ENCODE results near the gene SERPING1.
"Not testable (repeated sequence)": the region's sequence is repeated elsewhere in the genome, so short reads cannot be mapped to it uniquely, and the experiment has no call there.

SERPING1 gene

DNA sequence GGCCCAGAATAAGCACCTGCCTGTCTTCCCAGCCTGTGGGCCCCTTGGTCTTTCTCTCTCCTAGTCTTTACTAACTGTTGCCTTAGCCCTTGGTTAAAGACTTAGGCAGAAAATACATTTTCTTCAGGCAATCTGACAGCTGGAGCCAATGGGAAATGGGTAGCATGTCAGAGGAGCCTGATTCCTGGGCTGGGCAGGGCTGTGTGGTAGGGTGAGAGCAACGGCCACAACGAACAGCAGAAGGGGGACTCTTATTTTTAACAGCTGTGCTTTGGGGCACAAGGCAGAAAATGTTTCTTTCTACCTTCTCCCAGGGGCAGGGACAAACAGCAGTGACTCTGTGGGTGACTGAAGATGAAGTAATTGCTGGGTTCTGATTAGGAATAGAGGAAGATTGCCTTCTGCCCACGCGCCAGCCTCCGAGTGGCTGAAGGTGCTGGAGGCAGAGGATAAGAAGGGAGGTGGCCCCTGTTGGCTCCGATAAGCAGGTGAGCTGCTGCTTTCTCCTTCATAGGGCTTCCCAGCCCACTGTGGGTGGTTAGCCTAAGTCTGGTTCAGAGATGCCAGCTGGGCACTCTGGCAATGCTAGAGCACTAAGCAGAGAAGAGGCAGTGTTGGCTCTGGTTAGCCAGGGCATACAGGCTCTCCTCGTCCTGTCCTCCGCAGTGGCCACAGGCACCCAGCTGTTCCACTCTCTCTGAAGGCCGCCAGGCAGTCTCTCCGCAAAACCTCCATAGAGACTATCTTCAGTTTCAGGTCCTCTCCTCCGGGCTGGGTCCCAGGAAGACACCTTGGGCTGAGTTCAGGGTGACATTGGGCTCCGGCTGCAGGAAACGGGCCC lies 50.7 kb downstream of the SERPING1 start:
- no peak for DNase-seq (ENCODE audit: low spot score)
- TF ChIP-seq, protein P1, sequence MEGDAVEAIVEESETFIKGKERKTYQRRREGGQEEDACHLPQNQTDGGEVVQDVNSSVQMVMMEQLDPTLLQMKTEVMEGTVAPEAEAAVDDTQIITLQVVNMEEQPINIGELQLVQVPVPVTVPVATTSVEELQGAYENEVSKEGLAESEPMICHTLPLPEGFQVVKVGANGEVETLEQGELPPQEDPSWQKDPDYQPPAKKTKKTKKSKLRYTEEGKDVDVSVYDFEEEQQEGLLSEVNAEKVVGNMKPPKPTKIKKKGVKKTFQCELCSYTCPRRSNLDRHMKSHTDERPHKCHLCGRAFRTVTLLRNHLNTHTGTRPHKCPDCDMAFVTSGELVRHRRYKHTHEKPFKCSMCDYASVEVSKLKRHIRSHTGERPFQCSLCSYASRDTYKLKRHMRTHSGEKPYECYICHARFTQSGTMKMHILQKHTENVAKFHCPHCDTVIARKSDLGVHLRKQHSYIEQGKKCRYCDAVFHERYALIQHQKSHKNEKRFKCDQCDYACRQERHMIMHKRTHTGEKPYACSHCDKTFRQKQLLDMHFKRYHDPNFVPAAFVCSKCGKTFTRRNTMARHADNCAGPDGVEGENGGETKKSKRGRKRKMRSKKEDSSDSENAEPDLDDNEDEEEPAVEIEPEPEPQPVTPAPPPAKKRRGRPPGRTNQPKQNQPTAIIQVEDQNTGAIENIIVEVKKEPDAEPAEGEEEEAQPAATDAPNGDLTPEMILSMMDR (IDR thresholded peaks at IDR 0.05; ENCODE audit: extremely low read depth, missing control alignments) = no peak

DNA sequence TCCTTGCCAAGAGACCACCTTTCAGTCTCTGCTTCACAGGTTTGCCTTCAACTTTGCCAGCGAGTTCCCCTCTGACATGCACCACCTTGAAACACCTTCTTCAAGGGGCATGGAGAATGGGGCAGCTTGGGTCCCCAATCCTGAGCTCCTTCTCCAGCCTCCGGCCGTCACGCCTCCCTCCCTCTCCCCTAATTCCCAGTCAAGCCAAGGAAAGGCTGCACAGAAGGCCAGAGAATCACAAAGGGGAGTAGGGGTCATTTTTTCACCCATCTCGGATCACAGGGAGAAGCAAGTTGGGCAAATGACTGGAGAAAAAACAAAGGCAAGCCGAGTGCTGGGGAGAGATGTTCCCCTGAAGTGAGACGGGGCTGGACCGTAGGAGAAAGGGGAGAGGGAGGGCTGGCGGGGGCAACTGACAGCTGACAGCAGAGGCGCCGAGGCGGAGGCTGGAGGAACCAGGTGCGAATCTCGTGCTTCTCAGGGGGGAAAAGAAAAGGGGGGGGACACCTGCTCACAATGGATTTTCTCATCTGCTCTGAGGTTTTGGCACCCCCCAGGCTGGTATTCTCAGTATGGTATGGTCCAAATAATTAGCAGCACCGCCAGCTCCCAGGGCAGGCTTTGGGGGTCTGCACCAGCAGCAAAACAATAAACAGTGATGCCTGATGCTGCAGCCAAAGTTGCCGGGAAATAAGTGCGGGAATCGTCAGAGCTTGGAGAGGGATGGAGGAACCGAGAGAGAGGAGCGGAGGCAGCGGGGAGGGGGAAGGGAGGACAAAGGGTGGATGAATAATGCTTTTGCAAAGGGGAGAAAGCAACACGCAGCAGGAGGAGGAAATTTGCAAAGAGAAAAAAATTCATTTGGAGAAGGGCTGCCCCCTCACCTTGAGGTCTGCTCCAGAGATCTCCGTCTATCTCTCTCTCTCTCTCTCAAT lies 51.6 kb downstream of the SERPING1 start:
- TF ChIP-seq, protein P1 (IDR thresholded peaks at IDR 0.05; ENCODE audit: extremely low read depth, missing control alignments) = no peak
- DNase-seq (ENCODE audit: low spot score) = no peak

DNA sequence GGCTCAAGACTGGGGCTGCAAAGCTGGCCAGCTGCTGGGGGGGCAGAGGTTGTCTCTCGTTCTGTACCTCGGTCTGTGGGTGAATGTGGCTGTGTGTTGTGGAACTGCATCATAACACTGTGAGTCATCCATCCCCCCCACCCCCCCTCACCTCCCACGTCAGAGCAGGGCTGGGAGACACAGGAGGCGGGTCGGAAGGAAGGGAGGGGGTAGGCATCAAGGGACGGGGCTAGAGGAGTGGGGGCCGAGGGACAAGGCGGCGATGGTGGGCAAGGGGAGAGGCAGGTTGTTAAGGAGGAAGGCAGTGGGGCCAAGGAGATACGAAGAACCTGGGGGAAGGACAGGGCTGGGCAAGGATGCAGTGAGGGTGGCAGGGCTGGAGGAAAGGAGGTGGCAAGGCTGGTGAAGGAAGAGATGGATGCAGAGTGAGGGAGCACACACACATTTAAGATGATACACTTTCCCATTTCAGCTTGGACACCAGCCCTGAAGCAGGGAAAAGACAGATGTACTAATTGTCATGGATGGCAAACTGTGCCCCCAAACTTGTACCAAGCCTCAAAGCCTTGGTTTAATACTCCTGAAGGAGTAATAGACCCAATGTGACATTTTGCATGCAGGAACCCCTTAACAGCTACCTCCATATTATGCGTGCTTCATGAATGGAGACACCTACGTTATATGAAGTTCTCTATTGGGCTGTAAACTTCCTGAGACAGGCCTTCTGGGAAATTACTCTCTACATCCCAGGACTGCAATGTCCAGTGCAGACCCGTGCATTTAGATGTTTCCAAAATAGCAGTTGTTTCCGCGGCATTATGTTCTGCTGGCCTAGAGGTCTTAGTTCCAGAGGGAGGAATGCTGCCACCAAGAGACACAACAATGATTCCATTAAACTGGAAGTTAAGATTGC lies 52.6 kb downstream of the SERPING1 start, which contains the start of gene YPEL4:
YPEL4 (minus strand) TSS at position 87 of the 913 bp plus-strand sequence. CDS start 2,805 bp downstream, outside the sequence.
- DNase-seq (ENCODE audit: low spot score) = peak; percentile 61
- TF ChIP-seq, protein P1 (IDR thresholded peaks at IDR 0.05; ENCODE audit: extremely low read depth, missing control alignments) = no peak

DNA sequence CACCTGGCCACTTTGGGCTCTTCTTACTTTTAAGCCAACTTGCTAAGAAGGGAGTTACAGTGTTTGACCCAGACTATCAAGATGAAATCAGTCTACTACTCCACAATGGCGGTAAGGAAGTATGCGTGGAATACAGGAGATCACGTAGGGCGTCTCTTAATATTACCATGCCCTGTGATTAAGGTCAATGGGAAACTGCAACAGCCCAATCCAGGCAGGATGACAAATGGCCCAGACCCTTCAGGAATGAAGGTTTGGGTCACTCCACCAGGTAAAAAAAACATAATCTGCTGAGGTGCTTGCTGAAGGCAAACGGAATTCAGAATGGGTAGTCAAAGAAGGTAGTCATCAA lies 53.2 kb downstream of the SERPING1 start:
- no peak for DNase-seq (ENCODE audit: low spot score)
- TF ChIP-seq, protein P1 (IDR thresholded peaks at IDR 0.05; ENCODE audit: extremely low read depth, missing control alignments) = no peak

DNA sequence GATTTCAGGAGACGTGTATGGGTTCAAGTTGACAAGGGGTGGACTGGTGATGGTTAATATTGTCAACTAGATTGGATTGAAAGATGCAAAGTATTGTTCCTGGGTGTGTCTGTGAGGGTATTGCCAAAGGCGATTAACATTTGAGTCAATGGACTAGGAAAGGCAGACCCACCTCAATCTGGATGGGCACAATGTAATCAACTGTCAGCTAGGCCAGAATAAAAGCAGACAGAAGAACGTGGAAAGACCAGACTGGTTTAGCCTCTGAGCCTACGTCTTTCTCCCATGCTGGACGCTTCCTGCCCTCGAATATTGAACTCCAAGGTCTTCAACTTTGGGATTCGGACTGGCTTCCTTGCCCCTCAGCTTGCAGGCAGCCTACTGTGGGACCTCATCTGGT lies 53.9 kb downstream of the SERPING1 start:
- DNase-seq (ENCODE audit: low spot score) = no peak
- TF ChIP-seq, protein P1 (IDR thresholded peaks at IDR 0.05; ENCODE audit: extremely low read depth, missing control alignments) = no peak

DNA sequence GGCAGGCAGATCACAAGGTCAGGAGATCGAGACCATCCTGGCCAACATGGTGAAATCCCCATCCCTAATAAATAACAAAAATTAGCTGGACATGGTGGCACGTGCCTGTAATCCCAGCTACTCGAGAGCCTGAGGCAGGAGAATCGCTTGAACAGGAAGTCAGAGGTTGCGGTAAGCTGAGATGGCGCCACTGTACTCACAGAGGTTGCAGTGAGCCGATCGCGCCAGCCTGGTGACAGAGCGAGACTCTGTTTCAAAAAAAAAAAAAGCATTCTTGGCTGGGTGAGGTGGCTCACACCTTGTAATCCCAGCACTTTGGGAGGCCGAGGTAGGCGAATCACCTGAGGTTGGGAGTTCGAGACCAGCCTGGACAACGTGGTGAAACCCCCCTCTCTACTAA lies 54.7 kb downstream of the SERPING1 start:
- not testable (repeated sequence) for DNase-seq (ENCODE audit: low spot score)

DNA sequence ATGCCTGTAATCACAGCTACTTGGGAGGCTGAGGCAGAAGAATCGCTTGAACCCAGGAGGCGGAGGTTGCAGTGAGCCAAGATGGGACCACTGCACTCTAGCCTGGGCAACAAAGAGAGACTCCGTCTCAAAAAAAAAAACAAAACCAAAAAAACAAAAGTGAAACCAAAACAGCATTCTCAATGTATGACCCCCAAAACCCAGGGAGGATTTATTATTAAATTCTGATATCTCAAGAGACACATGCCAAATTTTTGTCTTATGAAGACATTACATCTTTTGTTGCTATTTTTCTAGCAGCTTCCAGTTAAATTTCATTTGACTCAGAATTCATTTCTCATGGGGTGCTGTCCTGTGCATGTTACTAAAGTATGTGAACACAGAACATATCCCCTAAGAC lies 55.2 kb downstream of the SERPING1 start:
- TF ChIP-seq, protein P1 (IDR thresholded peaks at IDR 0.05; ENCODE audit: extremely low read depth, missing control alignments) = no peak
- no peak for DNase-seq (ENCODE audit: low spot score)
